GM12875 (cell line): ENCODE measurements around the gene IRX4.

Experiments used
- H3K4me3 ChIP-seq: one replicate; pipeline ENCODE4 v1.5.1; 2011; ENCODE audit warnings: low read depth, low read length, control low read depth
- CTCF ChIP-seq: IDR thresholded peaks from 2 replicates; pipeline ENCODE4 v1.5.1; 2011; ENCODE audit warnings: low read depth, mild to moderate bottlenecking, control low read depth, inconsistent platforms, low read length, moderate library complexity, borderline replicate concordance; ENCODE audit not compliant: insufficient read depth

Gene IRX4

GRCh38 chr5:1912951-1913565 is 30.3 kb upstream of the IRX4 start:
- TF ChIP-seq CTCF: no peak
- H3K4me3 ChIP-seq: no peak overlapping the region

GRCh38 chr5:1911773-1912235 is 29.1 kb upstream of the IRX4 start:
- H3K4me3 ChIP-seq: no peak overlapping the region
- TF ChIP-seq CTCF: no peak

GRCh38 chr5:1910861-1911772 is 28.4 kb upstream of the IRX4 start:
- H3K4me3 ChIP-seq: no peak overlapping the region
- TF ChIP-seq CTCF: no peak

GRCh38 chr5:1910081-1910760 is 27.5 kb upstream of the IRX4 start:
- TF ChIP-seq CTCF: no peak

GRCh38 chr5:1909346-1909985 is 26.7 kb upstream of the IRX4 start:
- TF ChIP-seq CTCF: no peak
- H3K4me3 ChIP-seq: no peak overlapping the region

More at GRCh38 chr5:1910081-1910760, 27.5 kb upstream of the IRX4 start:
- no peak overlapping the region for H3K4me3 ChIP-seq

- no peak overlapping the region for H3K4me3 ChIP-seq
- TF ChIP-seq CTCF: no peak
Measured at GRCh38 chr5:1908931-1909330, 26.2 kb upstream of the IRX4 start.
